ENCODE data around the gene AWAT2.

GRCh38 chrX:69995362-69996112, 54.2 kb downstream of the AWAT2 start:
- no peak for TF ChIP-seq CTCF (IDR thresholded peaks at IDR 0.05)
- no peak for TF ChIP-seq EZH2 (IDR thresholded peaks at IDR 0.05; ENCODE audit: borderline replicate concordance, insufficient read depth, low read depth, low read length, poor library complexity, severe bottlenecking)
